PC-3 (cell line): Measurements from ENCODE around the gene SLC2A4.

Source experiments
- CTCF ChIP-seq: fragments of 300-600 bp; sonication (generic); conservative IDR thresholded peaks from 2 replicates; pipeline ENCODE4 v1.5.1; 2017; ENCODE audit warnings: antibody characterized with exemption, low read depth, mild to moderate bottlenecking, low read length
- EZH2 ChIP-seq: fragments of 300-600 bp; sonication (generic); IDR thresholded peaks from one replicate; pipeline ENCODE4 v1.6.1; 2017; ENCODE audit warnings: antibody characterized with exemption, mild to moderate bottlenecking, low read length; ENCODE audit not compliant: unreplicated experiment

- no peak for TF ChIP-seq CTCF
- TF ChIP-seq EZH2: no peak
Observed at GRCh38 chr17:7281953-7282751, 634 bp downstream of the SLC2A4 start.
